Gastrocnemius medialis (tissue), 4 donors: ENCODE results near the gene TECPR2. TPM values are rescaled to one million over a fixed set of nuclear protein-coding genes. Genes with fewer than 3 reads are reported as not detected.

ENCODE experiments used
- ATAC-seq, 2 donors: fragments of 150-250 bp; one replicate each; pipeline ENCODE4 v1.9.1; 2016
- DNase-seq, 2 donors: peaks; one replicate each; pipeline ENCODE4 v3.0.0-alpha.2; 2019
- H3K27ac ChIP-seq, 4 donors: fragments of 200-600 bp; sonication (generic); 1 replicate in 1 of 4; 2 replicates in 3 of 4; pipeline ENCODE4 v1.5.1; 2016 to 2018; ENCODE audit warnings: mild to moderate bottlenecking in 2 of 4, moderate library complexity in 1 of 4
- H3K27me3 ChIP-seq, 3 donors: fragments of 200-600 bp; sonication (generic) in 2 of 3; 1 replicate in 1 of 3; 2 replicates in 2 of 3; pipeline versions ENCODE4 v1.5.1 to v1.6.0; 2016 to 2019; ENCODE audit warnings: mild to moderate bottlenecking in 1 of 3, moderate library complexity in 1 of 3
- H3K36me3 ChIP-seq, 2 donors: fragments of 200-600 bp; sonication (generic) in 1 of 2; one replicate each; pipeline ENCODE4 v1.5.1; 2017 to 2018
- H3K4me1 ChIP-seq, 2 donors: fragments of 200-600 bp; sonication (generic) in 1 of 2; one replicate each; pipeline ENCODE4 v1.5.1; 2016 to 2017; ENCODE audit warnings: mild to moderate bottlenecking in 2 of 2
- H3K4me3 ChIP-seq, 4 donors: fragments of 200-600 bp; sonication (generic) in 3 of 4; 1 replicate in 1 of 4; 2 replicates in 3 of 4; pipeline ENCODE4 v1.5.1; 2016 to 2019; ENCODE audit warnings: mild to moderate bottlenecking in 2 of 4
- H3K9me3 ChIP-seq, 3 donors: fragments of 200-600 bp; sonication (generic) in 2 of 3; 1 replicate in 1 of 3; 2 replicates in 2 of 3; pipeline ENCODE4 v1.5.1; 2016 to 2019
- POLR2A ChIP-seq, 2 donors: fragments of 450-650 bp; IDR thresholded peaks; one replicate each; pipeline ENCODE4 v1.6.1; 2017; ENCODE audit warnings: antibody characterized with exemption in 2 of 2, mild to moderate bottlenecking in 2 of 2, moderate library complexity in 2 of 2
- in situ Hi-C, 4 donors: fragments of 200-750 bp; cut with MboI; loops; one replicate each; pipeline versions ENCODE4 v1.15.0 to v1.8.0; 2017; ENCODE audit warnings: low sequenced_read_pairs in 4 of 4
- intact Hi-C: fragments of 100-400 bp; cut with DNase I; formaldehyde crosslinking; loops from one replicate; pipeline ENCODE4 v1.15.1; 2023; ENCODE audit warnings: low total_unique reads
- total RNA-seq, 4 donors: library from RNA; depleted of rRNA; stranded (reverse); fragments of >200 nt; gene quantifications; one replicate each; pipeline versions ENCODE4 v1.1.0 to v1.2.3, GENCODE V29; 2016
- TF ChIP-seq, protein P1 (sequence below), 5 experiments: fragments of 450-650 bp in 3 of 5; fragments of 200-600 bp in 2 of 5; sonication (generic) in 2 of 5; IDR thresholded peaks in 4 of 5; conservative IDR thresholded peaks in 1 of 5; 1 replicate in 4 of 5; 2 replicates in 1 of 5; pipeline ENCODE4 v1.5.1; 2016 to 2019; ENCODE audit warnings: antibody characterized with exemption in 5 of 5, mild to moderate bottlenecking in 3 of 5, moderate library complexity in 3 of 5

The TECPR2 gene
- total RNA-seq, 4 donors from 2014 or later = 10.0 to 45.0 (median 20.2) TPM

DNA sequence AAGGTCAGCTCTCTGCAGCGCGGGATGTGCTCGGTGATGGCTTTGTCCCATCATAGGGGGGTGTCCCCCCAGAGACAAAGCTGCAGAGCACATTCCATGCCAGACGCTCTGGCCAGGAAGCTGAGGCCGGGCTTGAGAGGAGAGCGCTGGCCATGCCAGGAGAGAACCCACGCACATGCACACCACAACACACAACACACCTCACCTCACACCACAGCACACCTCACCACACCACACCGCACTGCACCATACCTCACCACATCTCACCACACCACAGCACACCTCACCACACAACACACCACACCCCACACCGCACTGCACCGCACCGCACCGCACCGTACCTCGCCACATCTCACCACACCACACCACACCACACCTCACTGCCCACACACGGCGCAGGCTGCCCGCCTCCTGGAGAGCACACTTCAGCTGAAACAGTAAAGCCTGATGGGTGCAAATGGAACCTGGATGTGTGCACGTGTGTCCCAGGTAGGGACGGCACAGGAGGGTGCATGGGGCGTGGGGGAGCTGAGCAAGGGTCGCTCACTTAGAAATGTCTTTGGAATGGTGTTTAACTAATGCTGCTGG is 136.0 kb downstream of the TECPR2 start:
- Histone ChIP-seq H3K36me3 (no peaks in the 10 kb centered on the region), H3K27ac (peak overlapping the region; percentile 95 to 99 (median 96)), H3K4me1 (peaks cover 52 to 54% of the 10 kb centered on the region in 2 donors), H3K4me3 (no peak overlapping the region), H3K27me3 (no peaks in the 10 kb centered on the region), H3K9me3 (no peaks in the 10 kb centered on the region)
- in situ Hi-C loops = no loop called here
- DNase-seq (no peak), ATAC-seq (no peak)
- intact Hi-C loops = loop anchor here (2.0 kb wide), 1 partner anchor 56 kb away; no protein-coding TSS in a partner anchor
- TF ChIP-seq, protein P1, sequence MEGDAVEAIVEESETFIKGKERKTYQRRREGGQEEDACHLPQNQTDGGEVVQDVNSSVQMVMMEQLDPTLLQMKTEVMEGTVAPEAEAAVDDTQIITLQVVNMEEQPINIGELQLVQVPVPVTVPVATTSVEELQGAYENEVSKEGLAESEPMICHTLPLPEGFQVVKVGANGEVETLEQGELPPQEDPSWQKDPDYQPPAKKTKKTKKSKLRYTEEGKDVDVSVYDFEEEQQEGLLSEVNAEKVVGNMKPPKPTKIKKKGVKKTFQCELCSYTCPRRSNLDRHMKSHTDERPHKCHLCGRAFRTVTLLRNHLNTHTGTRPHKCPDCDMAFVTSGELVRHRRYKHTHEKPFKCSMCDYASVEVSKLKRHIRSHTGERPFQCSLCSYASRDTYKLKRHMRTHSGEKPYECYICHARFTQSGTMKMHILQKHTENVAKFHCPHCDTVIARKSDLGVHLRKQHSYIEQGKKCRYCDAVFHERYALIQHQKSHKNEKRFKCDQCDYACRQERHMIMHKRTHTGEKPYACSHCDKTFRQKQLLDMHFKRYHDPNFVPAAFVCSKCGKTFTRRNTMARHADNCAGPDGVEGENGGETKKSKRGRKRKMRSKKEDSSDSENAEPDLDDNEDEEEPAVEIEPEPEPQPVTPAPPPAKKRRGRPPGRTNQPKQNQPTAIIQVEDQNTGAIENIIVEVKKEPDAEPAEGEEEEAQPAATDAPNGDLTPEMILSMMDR (IDR thresholded peaks at IDR 0.05 in 4 of 5, conservative IDR thresholded peaks at IDR 0.05 in 1 of 5) = no peak
- TF ChIP-seq POLR2A (IDR thresholded peaks at IDR 0.05) = no peak

DNA sequence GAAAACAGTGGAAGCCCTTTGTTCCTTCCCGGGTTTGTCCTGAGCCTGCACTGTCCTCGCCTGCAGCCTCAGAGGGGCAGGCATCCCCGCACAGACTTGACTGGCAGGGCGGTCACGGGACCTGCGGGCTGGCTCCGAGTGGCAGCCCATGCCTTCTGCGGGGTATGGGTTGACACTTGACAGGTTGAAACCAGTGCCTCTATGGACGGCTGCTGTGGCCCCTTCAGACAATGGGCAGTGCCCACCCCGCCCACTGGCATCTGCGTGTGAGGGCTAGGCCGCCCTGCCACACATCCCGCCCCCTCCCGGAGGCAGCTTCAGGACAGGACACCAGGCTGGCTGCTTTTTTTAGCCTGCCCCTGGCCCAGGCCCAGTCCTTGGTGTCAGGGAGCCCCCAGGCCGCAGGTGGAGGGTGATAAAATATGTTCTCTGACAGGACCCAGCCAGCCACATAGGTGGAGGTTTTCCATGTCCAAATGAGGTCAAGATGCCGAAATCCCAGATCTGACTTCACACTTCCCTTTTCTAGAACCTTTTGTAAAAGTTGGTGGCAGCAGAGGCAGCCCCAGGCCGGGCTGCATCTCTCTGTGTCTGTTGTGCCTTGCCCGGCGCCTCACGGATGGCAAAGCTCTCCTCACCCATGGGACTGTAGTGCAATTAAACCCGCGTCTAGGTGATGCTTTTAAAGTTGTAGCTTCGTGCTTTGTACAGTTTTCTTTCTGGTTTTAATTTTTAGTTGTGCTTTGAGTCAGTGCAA is 136.8 kb downstream of the TECPR2 start:
- intact Hi-C loops (loop anchor here (1.0 to 2.0 kb wide), 3 partner anchors 37 to 57 kb away; no protein-coding TSS in a partner anchor), in situ Hi-C loops (loop anchor here in 1 of 4 donors (25.0 kb wide), 1 partner anchor 187 kb away; the partner anchor contains the start of genes MOK and ZNF839)
- ATAC-seq (peak; percentile 38 to 52), DNase-seq (peak; percentile 64 to 94)
- Histone ChIP-seq H3K4me3 (peak overlapping the region; percentile 21 to 48 (median 26)), H3K27ac (peak overlapping the region; percentile 95 to 99 (median 96)), H3K9me3 (no peaks in the 10 kb centered on the region), H3K27me3 (no peaks in the 10 kb centered on the region), H3K4me1 (peaks cover 59 to 62% of the 10 kb centered on the region in 2 donors), H3K36me3 (no peaks in the 10 kb centered on the region)
- TF ChIP-seq, protein P1 (IDR thresholded peaks at IDR 0.05 in 4 of 5, conservative IDR thresholded peaks at IDR 0.05 in 1 of 5) = peak in 2 of 5 experiments; percentile 17 to 21
- TF ChIP-seq POLR2A (IDR thresholded peaks at IDR 0.05) = peak in 1 of 2 donors; percentile 22

DNA sequence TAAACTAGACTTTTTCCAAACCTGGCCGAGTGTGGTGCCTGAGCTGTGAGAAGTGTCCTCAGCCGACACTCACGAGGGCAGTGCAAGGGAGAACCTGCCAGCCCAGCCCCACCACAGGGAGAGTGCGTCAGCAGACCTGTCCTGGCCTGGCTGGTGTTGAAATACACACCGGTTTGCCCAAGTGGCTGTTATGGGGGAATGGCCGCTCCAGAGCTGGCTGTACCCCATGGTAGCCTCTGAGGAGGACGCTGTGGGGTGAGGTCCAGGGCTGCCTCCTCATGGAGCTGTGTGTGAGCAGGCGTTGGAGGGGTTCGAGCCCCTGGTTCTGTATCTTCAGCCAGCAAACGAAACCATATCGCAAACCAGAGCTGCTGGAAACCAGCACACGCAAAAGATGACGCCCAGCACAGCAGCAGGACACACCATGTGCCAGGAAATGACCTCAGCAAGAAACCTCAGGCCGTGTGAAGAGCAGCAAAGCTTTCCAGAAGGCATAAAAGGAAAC is 137.5 kb downstream of the TECPR2 start:
- peaks cover 59 to 69% of the 10 kb centered on the region in 2 donors for H3K4me1 ChIP-seq
- H3K36me3 ChIP-seq = no peaks in the 10 kb centered on the region

DNA sequence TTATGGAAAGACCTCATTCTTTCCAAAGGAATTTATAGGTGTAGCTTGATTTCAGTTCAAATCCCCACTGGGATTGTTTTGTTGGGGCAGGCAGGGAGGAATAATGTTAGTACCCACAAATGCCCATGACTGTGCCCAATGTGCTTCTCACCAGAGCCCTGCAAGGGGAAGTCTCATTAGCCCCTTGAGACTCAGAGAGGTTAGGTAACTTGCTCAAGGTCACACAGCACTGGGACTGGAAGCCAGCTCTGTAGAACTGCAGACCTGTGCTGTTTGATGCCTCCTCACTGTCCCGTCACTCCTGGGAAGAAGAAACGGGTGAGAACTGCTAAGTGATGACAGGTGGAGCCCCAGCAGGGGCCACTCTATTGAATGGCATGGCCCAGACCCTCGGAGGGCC is 138.0 kb downstream of the TECPR2 start:
- no peaks in the 10 kb centered on the region for H3K27me3 ChIP-seq
- peaks cover 63 to 74% of the 10 kb centered on the region in 2 donors for H3K4me1 ChIP-seq
- H3K27ac ChIP-seq = peak overlapping the region; percentile 95 to 99 (median 96)
- ATAC-seq (peak in 1 of 2 donors; percentile 8), DNase-seq (peak in 1 of 2 donors; percentile 46)
- no peaks in the 10 kb centered on the region for H3K36me3 ChIP-seq
- no peak for TF ChIP-seq POLR2A (IDR thresholded peaks at IDR 0.05)
- H3K4me3 ChIP-seq = peak overlapping the region in 1 of 4 donors; percentile 48
- intact Hi-C loops (loop anchor here (1.0 to 2.0 kb wide), 2 partner anchors 38 to 50 kb away; no protein-coding TSS in a partner anchor), in situ Hi-C loops (loop anchor here in 1 of 4 donors (25.0 kb wide), 1 partner anchor 188 kb away; the partner anchor contains the start of genes MOK and ZNF839)
- H3K9me3 ChIP-seq = no peaks in the 10 kb centered on the region

More for the DNA sequence above, 137.5 kb downstream of the TECPR2 start:
- H3K27me3 ChIP-seq = no peaks in the 10 kb centered on the region
- in situ Hi-C loops = loop anchor here in 1 of 4 donors (25.0 kb wide), 1 partner anchor 188 kb away; the partner anchor contains the start of genes MOK and ZNF839
- H3K4me3 ChIP-seq = peak overlapping the region; percentile 25 to 48 (median 34)
- ATAC-seq = peak; percentile 71 to 82
- no peaks in the 10 kb centered on the region for H3K9me3 ChIP-seq
- peak overlapping the region; percentile 95 to 99 (median 96) for H3K27ac ChIP-seq
- DNase-seq = peak; percentile 95 to 97
- TF ChIP-seq, protein P1 (IDR thresholded peaks at IDR 0.05 in 4 of 5, conservative IDR thresholded peaks at IDR 0.05 in 1 of 5) = peak in 1 of 5 experiments; percentile 8
- peak; percentile 25 to 47 for TF ChIP-seq POLR2A (IDR thresholded peaks at IDR 0.05)
- intact Hi-C loops = loop anchor here (1.0 to 2.0 kb wide), 2 partner anchors 38 to 49 kb away; no protein-coding TSS in a partner anchor
